Fibroblast of villous mesenchyme (primary cell): ENCODE measurements around the gene ATOH8. TPM values are rescaled to one million over a fixed set of nuclear protein-coding genes. Genes with fewer than 3 reads are reported as not detected.
A peak's percentile ranks its signal among the peaks of the same experiment; 100 is the strongest.

Experiments
- DNase-seq: peaks from one replicate; pipeline ENCODE4 v3.0.0-alpha.2; 2010; ENCODE audit warnings: low read depth
- H3K4me3 ChIP-seq: 2 replicates; pipeline ENCODE4 v1.5.1; 2011; ENCODE audit warnings: low read depth, mild to moderate bottlenecking, low read length
- CTCF ChIP-seq: IDR thresholded peaks from 2 replicates; pipeline ENCODE4 v1.5.1; 2012; ENCODE audit warnings: low read depth, mild to moderate bottlenecking, low read length; ENCODE audit not compliant: insufficient read depth
- total RNA-seq: library from RNA; depleted of rRNA; stranded (reverse); fragments of >200 nt; gene quantifications from 2 replicates; pipeline ENCODE4 v1.2.3, GENCODE V29; 2012

ATOH8 gene
- total RNA-seq, 1 donor: 9.1 TPM

GRCh38 chr2:85747441-85747840, 6.3 kb upstream of the ATOH8 start:
- H3K4me3 ChIP-seq: no peak overlapping the region
- TF ChIP-seq CTCF: no peak
- no peak for DNase-seq

GRCh38 chr2:85748039-85748734, 5.6 kb upstream of the ATOH8 start:
- TF ChIP-seq CTCF: no peak
- H3K4me3 ChIP-seq: no peak overlapping the region
- no peak for DNase-seq

- DNase-seq: peak; percentile 39
- TF ChIP-seq CTCF: no peak
- no peak overlapping the region for H3K4me3 ChIP-seq
These were observed 4.6 kb upstream of the ATOH8 start for GRCh38 chr2:85748985-85749875.

GRCh38 chr2:85750587-85751575, 2.9 kb upstream of the ATOH8 start:
- no peak overlapping the region for H3K4me3 ChIP-seq
- DNase-seq: peak; percentile 73
- peak; percentile 94 for TF ChIP-seq CTCF

- DNase-seq: no peak
- TF ChIP-seq CTCF: no peak
- H3K4me3 ChIP-seq: no peak overlapping the region
These were observed 2.2 kb upstream of the ATOH8 start for GRCh38 chr2:85751627-85752026.

- TF ChIP-seq CTCF: no peak
- H3K4me3 ChIP-seq: peak overlapping the region; percentile 67
- no peak for DNase-seq
These were observed 711 bp upstream of the ATOH8 start for GRCh38 chr2:85753035-85753524.
